Esophagus muscularis mucosa (tissue), 4 donors: ENCODE results near the gene RORC. TPM values are rescaled to one million over a fixed set of nuclear protein-coding genes. Genes with fewer than 3 reads are reported as not detected.

ENCODE experiments used
- DNase-seq: peaks from one replicate; pipeline ENCODE4 v3.0.0-alpha.2; 2017; ENCODE audit errors: extremely low spot score
- H3K27ac ChIP-seq, 4 donors: fragments of 200-600 bp; sonication (generic); replicated peaks in 1 of 4; 1 replicate in 3 of 4; 2 replicates in 1 of 4; pipeline ENCODE4 v1.5.1; 2016 to 2019; ENCODE audit warnings: mild to moderate bottlenecking in 1 of 4
- H3K27me3 ChIP-seq, 4 donors: fragments of 200-600 bp; sonication (generic); one replicate each; pipeline versions ENCODE4 v1.5.1 to v1.6.0; 2016 to 2019
- H3K36me3 ChIP-seq, 4 donors: fragments of 200-600 bp; sonication (generic); one replicate each; pipeline ENCODE4 v1.5.1; 2016 to 2019
- H3K4me1 ChIP-seq, 4 donors: fragments of 200-600 bp; sonication (generic); one replicate each; pipeline ENCODE4 v1.5.1; 2016 to 2019
- H3K4me3 ChIP-seq, 4 donors: fragments of 200-600 bp; sonication (generic); 1 replicate in 2 of 4; 2 replicates in 2 of 4; pipeline ENCODE4 v1.5.1; 2016 to 2019; ENCODE audit warnings: mild to moderate bottlenecking in 4 of 4, moderate library complexity in 1 of 4
- H3K9me3 ChIP-seq, 4 donors: fragments of 200-600 bp; sonication (generic); 1 replicate in 3 of 4; 2 replicates in 1 of 4; pipeline ENCODE4 v1.5.1; 2016 to 2019
- CTCF ChIP-seq, 3 experiments: fragments of 200-600 bp in 2 of 3; fragments of 450-650 bp in 1 of 3; sonication (generic) in 2 of 3; IDR thresholded peaks; one replicate each; pipeline ENCODE4 v1.5.1; 2017 to 2019; ENCODE audit warnings: antibody characterized with exemption in 3 of 3, mild to moderate bottlenecking in 2 of 3, moderate library complexity in 1 of 3
- EP300 ChIP-seq: sonication (generic); formaldehyde crosslinking; IDR thresholded peaks from one replicate; pipeline ENCODE4 v1.6.1; 2017; ENCODE audit warnings: antibody characterized with exemption
- POLR2A ChIP-seq: fragments of 450-650 bp; IDR thresholded peaks from one replicate; pipeline ENCODE4 v1.6.1; 2017; ENCODE audit warnings: antibody characterized with exemption, moderate library complexity, mild to moderate bottlenecking, low read depth
- POLR2AphosphoS5 ChIP-seq, 2 donors: sonication (generic); formaldehyde crosslinking; IDR thresholded peaks; one replicate each; pipeline ENCODE4 v1.6.1; 2017; ENCODE audit warnings: antibody characterized with exemption in 2 of 2
- WGBS: methylation state at CpG from one replicate; pipeline ENCODE4 v1.1.5; 2018; 5-methylcytosine and 5-hydroxymethylcytosine counted together
- intact Hi-C: fragments of 100-400 bp; cut with DNase I; formaldehyde crosslinking; loops from one replicate; pipeline ENCODE4 v1.15.1; 2023
- total RNA-seq, 4 donors: library from RNA; depleted of rRNA; stranded (reverse); fragments of >200 nt; gene quantifications; one replicate each; pipeline versions ENCODE4 v1.1.0 to v1.2.1, GENCODE V29; 2016

RORC gene
- total RNA-seq, 4 donors from 2014 or later: 0.11 to 0.17 TPM; not detected in 2

- no peak overlapping the region for H3K4me3 ChIP-seq
- 86% methylated on average over 5 of the region's 5 CpGs for WGBS
- intact Hi-C loops: no loop called here
- H3K27ac ChIP-seq: no peak overlapping the region
- H3K36me3 ChIP-seq: peaks cover 0 to 4% (median 2%) of the 10 kb centered on the region in 4 donors
- no peak for DNase-seq
- TF ChIP-seq POLR2AphosphoS5 (IDR thresholded peaks at IDR 0.05): no peak
- no peak for TF ChIP-seq CTCF (IDR thresholded peaks at IDR 0.05)
- no peak for TF ChIP-seq POLR2A
- TF ChIP-seq EP300: no peak
- H3K4me1 ChIP-seq: no peaks in the 10 kb centered on the region
- peaks cover 0 to 43% (median 0%) of the 10 kb centered on the region in 4 donors for H3K27me3 ChIP-seq
- H3K9me3 ChIP-seq: no peaks in the 10 kb centered on the region
Observed at GRCh38 chr1:151798571-151798970, 33.0 kb downstream of the RORC start.

- 2% methylated on average over 11 of the region's 52 CpGs for WGBS
- Histone ChIP-seq H3K27ac (peak overlapping the region; percentile 55 to 77 (median 70)), H3K4me1 (peaks cover 0 to 22% (median 16%) of the 10 kb centered on the region in 4 donors), H3K4me3 (peak overlapping the region; percentile 68 to 83 (median 72)), H3K9me3 (no peaks in the 10 kb centered on the region), H3K27me3 (no peaks in the 10 kb centered on the region), H3K36me3 (peaks cover 0 to 4% (median 2%) of the 10 kb centered on the region in 4 donors)
- TF ChIP-seq EP300 (no peak), POLR2AphosphoS5 (IDR thresholded peaks at IDR 0.05) (no peak), CTCF (IDR thresholded peaks at IDR 0.05) (no peak), POLR2A (no peak)
- intact Hi-C loops: loop anchor here (2.0 kb wide), 1 partner anchor 26 kb away; no protein-coding TSS in a partner anchor
- DNase-seq: no peak
Observed at GRCh38 chr1:151790940-151791651, 40.5 kb downstream of the RORC start.

- H3K9me3 ChIP-seq: no peaks in the 10 kb centered on the region
- peaks cover 0 to 4% (median 2%) of the 10 kb centered on the region in 4 donors for H3K36me3 ChIP-seq
- peak; percentile 99 for DNase-seq
- H3K4me3 ChIP-seq: peak within 1 kb of the TSS; percentile 68 to 83 (median 72)
- WGBS: under 1% methylated on average over 58 of the region's 58 CpGs
- H3K27ac ChIP-seq: peak within 1 kb of the TSS; percentile 68 to 77 (median 70)
- TF ChIP-seq POLR2A (peak; percentile 11), POLR2AphosphoS5 (IDR thresholded peaks at IDR 0.05) (peak; percentile 69 to 81), EP300 (no peak), CTCF (IDR thresholded peaks at IDR 0.05) (peak in 2 of 3 experiments; percentile 27 to 42)
- no peaks in the 10 kb centered on the region for H3K27me3 ChIP-seq
- peaks cover 0 to 22% (median 16%) of the 10 kb centered on the region in 4 donors for H3K4me1 ChIP-seq
- intact Hi-C loops: loop anchor here (2.0 kb wide), 1 partner anchor 26 kb away; no protein-coding TSS in a partner anchor
Observed at GRCh38 chr1:151790071-151790939, 41.3 kb downstream of the RORC start, which contains the start of gene TDRKH. TDRKH (minus strand) TSS chr1:151790500; CDS start chr1:151783022, 7,478 bp downstream.

GRCh38 chr1:151787689-151788088, 43.9 kb downstream of the RORC start:
- TF ChIP-seq EP300 (no peak), POLR2AphosphoS5 (IDR thresholded peaks at IDR 0.05) (no peak), CTCF (IDR thresholded peaks at IDR 0.05) (no peak), POLR2A (no peak)
- 91% methylated on average over 3 of the region's 3 CpGs for WGBS
- DNase-seq: no peak

More at GRCh38 chr1:151787689-151788088, 43.9 kb downstream of the RORC start:
- no peaks in the 10 kb centered on the region for H3K27me3 ChIP-seq
- H3K36me3 ChIP-seq: peaks cover 0 to 1% (median 0%) of the 10 kb centered on the region in 4 donors
- intact Hi-C loops: no loop called here
- H3K9me3 ChIP-seq: no peaks in the 10 kb centered on the region
- peaks cover 0 to 22% (median 16%) of the 10 kb centered on the region in 4 donors for H3K4me1 ChIP-seq
- no peak overlapping the region for H3K27ac ChIP-seq
- H3K4me3 ChIP-seq: no peak overlapping the region
